Naive thymus-derived CD4-positive, alpha-beta T cell (primary cell): Measurements from ENCODE around the gene SERPINB8. TPM values are rescaled to one million over a fixed set of nuclear protein-coding genes. Genes with fewer than 3 reads are reported as not detected.

Source experiments
- ATAC-seq: fragments of 150-1000 bp; cut with Tn5 transposase; 2 replicates; pipeline ENCODE4 v1.10.0; 2021; ENCODE audit warnings: mild to moderate bottlenecking, moderate library complexity
- CTCF ChIA-PET: fragments of 350-600 bp; sonication (Branson Sonifier 250); formaldehyde crosslinking; loops from one replicate; lab custom pipeline; 2021; ENCODE audit warnings: antibody characterized with exemption; lab: Charles Lee
- POLR2A ChIA-PET: fragments of 350-600 bp; sonication (Branson Sonifier 250); formaldehyde crosslinking; loops from one replicate; lab custom pipeline; 2021; ENCODE audit warnings: antibody characterized with exemption, inconsistent platforms; lab: Charles Lee
- DNase-seq, 9 donors: peaks; one replicate each; pipeline versions ENCODE4 v3.0.0 to v3.0.0-alpha.2; 2020 to 2022; ENCODE audit warnings: mixed read lengths in 1 of 9
- H3K27ac ChIP-seq: one replicate; pipeline ENCODE4 v1.7.0; 2013; ENCODE audit warnings: mild to moderate bottlenecking, low read depth, low read length, moderate library complexity
- H3K27me3 ChIP-seq, 2 donors: one replicate each; pipeline ENCODE4 v1.7.0; 2013; ENCODE audit warnings: low read length in 2 of 2, mild to moderate bottlenecking in 2 of 2, moderate library complexity in 2 of 2; ENCODE audit not compliant: control insufficient read depth in 2 of 2, insufficient read depth in 2 of 2
- H3K36me3 ChIP-seq, 3 experiments: 1 replicate in 2 of 3; 2 replicates in 1 of 3; pipeline ENCODE4 v1.7.0; 2013; ENCODE audit warnings: low read length in 3 of 3, mild to moderate bottlenecking in 3 of 3, moderate library complexity in 1 of 3; ENCODE audit not compliant: insufficient read depth in 3 of 3, control insufficient read depth in 2 of 3
- H3K4me1 ChIP-seq, 2 donors: one replicate each; pipeline ENCODE4 v1.7.0; 2013; ENCODE audit warnings: low read length in 2 of 2, mild to moderate bottlenecking in 2 of 2, moderate library complexity in 1 of 2; ENCODE audit not compliant: control insufficient read depth in 2 of 2, insufficient read depth in 2 of 2
- H3K4me3 ChIP-seq: 2 replicates; pipeline ENCODE4 v1.7.0; 2013; ENCODE audit warnings: mild to moderate bottlenecking, low read length
- H3K9me3 ChIP-seq, 3 experiments: 1 replicate in 2 of 3; 2 replicates in 1 of 3; pipeline ENCODE4 v1.7.0; 2013; ENCODE audit warnings: low read length in 3 of 3; ENCODE audit not compliant: control insufficient read depth in 2 of 3
- H3K27ac Mint-ChIP-seq, 9 donors: one replicate each; pipeline ENCODE4 v1.8.0; 2020 to 2022; ENCODE audit warnings: mixed read lengths in 9 of 9, mild to moderate bottlenecking in 8 of 9, moderate library complexity in 5 of 9, inconsistent platforms in 2 of 9
- H3K27me3 Mint-ChIP-seq, 5 donors: one replicate each; pipeline ENCODE4 v1.8.0; 2021 to 2022; ENCODE audit warnings: mixed read lengths in 5 of 5, mild to moderate bottlenecking in 1 of 5
- H3K36me3 Mint-ChIP-seq, 5 donors: one replicate each; pipeline ENCODE4 v1.8.0; 2020 to 2022; ENCODE audit warnings: mixed read lengths in 5 of 5, mild to moderate bottlenecking in 3 of 5, inconsistent platforms in 1 of 5
- H3K4me1 Mint-ChIP-seq, 7 donors: one replicate each; pipeline ENCODE4 v1.8.0; 2020 to 2022; ENCODE audit warnings: mixed read lengths in 7 of 7, mild to moderate bottlenecking in 3 of 7, inconsistent platforms in 1 of 7
- H3K4me3 Mint-ChIP-seq, 10 donors: one replicate each; pipeline ENCODE4 v1.8.0; 2020 to 2022; ENCODE audit warnings: mild to moderate bottlenecking in 10 of 10, mixed read lengths in 10 of 10, moderate library complexity in 6 of 10, inconsistent platforms in 2 of 10
- H3K9me3 Mint-ChIP-seq, 11 donors: one replicate each; pipeline ENCODE4 v1.8.0; 2020 to 2022; ENCODE audit warnings: mixed read lengths in 11 of 11, mild to moderate bottlenecking in 4 of 11, inconsistent platforms in 1 of 11, moderate library complexity in 1 of 11
- intact Hi-C, 2 donors: fragments of 100-400 bp; cut with micrococcal nuclease; formaldehyde crosslinking; loops; one replicate each; pipeline ENCODE4 v1.15.1; 2023
- polyA plus RNA-seq, 2 donors: library from polyadenylated mRNA; unstranded; fragments of 300-500 nt; fragmentation: Illumina TruSeq; gene quantifications; one replicate each; pipeline ENCODE4 v1.2.3, GENCODE V29; 2021
- total RNA-seq, 6 experiments: library from RNA in 5 of 6; stranded (reverse) in 5 of 6; gene quantifications; 1 replicate in 5 of 6; 2 replicates in 1 of 6; pipeline ENCODE4 v1.2.3 and lab custom pipeline; 2021 to 2026

The SERPINB8 gene
- total and polyA plus RNA-seq, 7 experiments from 2014 or later: 7.8 to 15.7 (median 9.7) TPM

GRCh38 chr18:63951302-63951705 lies 18.6 kb upstream of the SERPINB8 start:
- H3K27me3 Mint-ChIP-seq: peaks cover 7 to 45% (median 41%) of the 10 kb centered on the region in 5 donors
- H3K27ac Mint-ChIP-seq: peak overlapping the region in 1 of 9 donors; percentile 1
- no peak for ATAC-seq
- H3K9me3 Mint-ChIP-seq: peaks cover 0 to 7% (median 0%) of the 10 kb centered on the region in 11 donors
- H3K4me1 Mint-ChIP-seq: peaks cover 0 to 34% (median 11%) of the 10 kb centered on the region in 7 donors
- POLR2A ChIA-PET: no interaction called here
- peaks cover 0 to 5% (median 0%) of the 10 kb centered on the region in 5 donors for H3K36me3 Mint-ChIP-seq
- no peak overlapping the region for H3K4me3 ChIP-seq
- H3K9me3 ChIP-seq: no peaks in the 10 kb centered on the region
- peak overlapping the region in 1 of 10 donors; percentile 3 for H3K4me3 Mint-ChIP-seq
- H3K4me1 ChIP-seq: peaks cover 0 to 6% of the 10 kb centered on the region in 2 donors
- intact Hi-C loops: no loop called here
- DNase-seq: peak in 1 of 9 donors; percentile 43
- H3K27ac ChIP-seq: no peak overlapping the region
- no peaks in the 10 kb centered on the region for H3K36me3 ChIP-seq
- H3K27me3 ChIP-seq: no peaks in the 10 kb centered on the region
- CTCF ChIA-PET: no interaction called here

- Mint-ChIP-seq H3K4me1 (peaks cover 0 to 25% (median 2%) of the 10 kb centered on the region in 7 donors), H3K36me3 (peaks cover 0 to 5% (median 0%) of the 10 kb centered on the region in 5 donors), H3K9me3 (peaks cover 0 to 7% (median 0%) of the 10 kb centered on the region in 11 donors), H3K27ac (peak overlapping the region in 1 of 9 donors; percentile 41), H3K27me3 (peaks cover 0 to 38% (median 27%) of the 10 kb centered on the region in 5 donors), H3K4me3 (no peak overlapping the region)
- Histone ChIP-seq H3K9me3 (no peaks in the 10 kb centered on the region), H3K4me1 (peaks cover 0 to 4% of the 10 kb centered on the region in 2 donors), H3K27me3 (no peaks in the 10 kb centered on the region), H3K4me3 (no peak overlapping the region), H3K27ac (no peak overlapping the region), H3K36me3 (no peaks in the 10 kb centered on the region)
- DNase-seq (no peak), ATAC-seq (no peak)
- CTCF ChIA-PET: no interaction called here
- POLR2A ChIA-PET: interaction anchor here (0.6 kb wide), 1 partner anchor 31 kb away, joined by 3 read pairs; no protein-coding TSS in a partner anchor
- intact Hi-C loops: loop anchor here in 1 of 2 donors (1.0 kb wide), 1 partner anchor 9 kb away; no protein-coding TSS in a partner anchor
These were observed 16.1 kb upstream of the SERPINB8 start for GRCh38 chr18:63953811-63954210.

- Histone ChIP-seq H3K27ac (no peak overlapping the region), H3K36me3 (no peaks in the 10 kb centered on the region), H3K4me1 (no peaks in the 10 kb centered on the region), H3K27me3 (no peaks in the 10 kb centered on the region), H3K9me3 (no peaks in the 10 kb centered on the region), H3K4me3 (no peak overlapping the region)
- ChIA-PET CTCF (no interaction called here), POLR2A (no interaction called here)
- H3K27me3 Mint-ChIP-seq: peaks cover 0 to 39% (median 33%) of the 10 kb centered on the region in 5 donors
- intact Hi-C loops: no loop called here
- no peak overlapping the region for H3K4me3 Mint-ChIP-seq
- no peaks in the 10 kb centered on the region for H3K4me1 Mint-ChIP-seq
- peaks cover 0 to 1% (median 0%) of the 10 kb centered on the region in 5 donors for H3K36me3 Mint-ChIP-seq
- H3K9me3 Mint-ChIP-seq: peaks cover 0 to 1% (median 0%) of the 10 kb centered on the region in 11 donors
- ATAC-seq (no peak), DNase-seq (no peak)
- no peak overlapping the region for H3K27ac Mint-ChIP-seq
These were observed 13.1 kb upstream of the SERPINB8 start for GRCh38 chr18:63956755-63957154.

- H3K27ac Mint-ChIP-seq: no peak overlapping the region
- ChIA-PET POLR2A (no interaction called here), CTCF (no interaction called here)
- H3K27me3 ChIP-seq: no peaks in the 10 kb centered on the region
- peaks cover 0 to 8% (median 0%) of the 10 kb centered on the region in 7 donors for H3K4me1 Mint-ChIP-seq
- no peak overlapping the region for H3K27ac ChIP-seq
- intact Hi-C loops: no loop called here
- no peak for DNase-seq
- no peak for ATAC-seq
- H3K4me1 ChIP-seq: no peaks in the 10 kb centered on the region
- H3K36me3 ChIP-seq: no peaks in the 10 kb centered on the region
- no peak overlapping the region for H3K4me3 ChIP-seq
- peaks cover 0 to 2% (median 0%) of the 10 kb centered on the region in 5 donors for H3K36me3 Mint-ChIP-seq
- peaks cover 0 to 46% (median 24%) of the 10 kb centered on the region in 5 donors for H3K27me3 Mint-ChIP-seq
- H3K9me3 Mint-ChIP-seq: no peaks in the 10 kb centered on the region
- H3K4me3 Mint-ChIP-seq: no peak overlapping the region
- no peaks in the 10 kb centered on the region for H3K9me3 ChIP-seq
These were observed 9.0 kb upstream of the SERPINB8 start for GRCh38 chr18:63960891-63961290.

GRCh38 chr18:63961435-63961980 lies 8.4 kb upstream of the SERPINB8 start:
- H3K27ac Mint-ChIP-seq: no peak overlapping the region
- Histone ChIP-seq H3K27ac (no peak overlapping the region), H3K4me3 (no peak overlapping the region), H3K4me1 (no peaks in the 10 kb centered on the region), H3K9me3 (no peaks in the 10 kb centered on the region), H3K36me3 (no peaks in the 10 kb centered on the region), H3K27me3 (no peaks in the 10 kb centered on the region)
- DNase-seq (no peak), ATAC-seq (no peak)
- peaks cover 0 to 2% (median 0%) of the 10 kb centered on the region in 5 donors for H3K36me3 Mint-ChIP-seq
- CTCF ChIA-PET: interaction anchor here (1.0 to 2.5 kb wide), 3 partner anchors 17 to 33 kb away, joined by 4 to 7 read pairs (median 6); no protein-coding TSS in a partner anchor
- H3K4me1 Mint-ChIP-seq: peaks cover 0 to 8% (median 0%) of the 10 kb centered on the region in 7 donors
- intact Hi-C loops: no loop called here
- H3K27me3 Mint-ChIP-seq: peaks cover 0 to 42% (median 20%) of the 10 kb centered on the region in 5 donors
- POLR2A ChIA-PET: no interaction called here
- no peak overlapping the region for H3K4me3 Mint-ChIP-seq
- H3K9me3 Mint-ChIP-seq: no peaks in the 10 kb centered on the region

- peaks cover 0 to 36% (median 17%) of the 10 kb centered on the region in 5 donors for H3K27me3 Mint-ChIP-seq
- Histone ChIP-seq H3K27me3 (no peaks in the 10 kb centered on the region), H3K4me1 (no peaks in the 10 kb centered on the region), H3K36me3 (no peaks in the 10 kb centered on the region), H3K4me3 (no peak overlapping the region), H3K27ac (no peak overlapping the region), H3K9me3 (no peaks in the 10 kb centered on the region)
- DNase-seq (no peak), ATAC-seq (no peak)
- ChIA-PET POLR2A (no interaction called here), CTCF (interaction anchor here (0.7 to 2.5 kb wide), 5 partner anchors 13 to 451 kb away, joined by 3 to 7 read pairs (median 4); no protein-coding TSS in a partner anchor)
- H3K4me3 Mint-ChIP-seq: no peak overlapping the region
- intact Hi-C loops: no loop called here
- no peaks in the 10 kb centered on the region for H3K9me3 Mint-ChIP-seq
- H3K36me3 Mint-ChIP-seq: peaks cover 0 to 2% (median 0%) of the 10 kb centered on the region in 5 donors
- H3K27ac Mint-ChIP-seq: no peak overlapping the region
- H3K4me1 Mint-ChIP-seq: peaks cover 0 to 8% (median 0%) of the 10 kb centered on the region in 7 donors
These were observed 7.7 kb upstream of the SERPINB8 start for GRCh38 chr18:63962137-63962536.
